Right hindlimb (tissue), 1 donor: Measurements from ENCODE around the gene C3.
"Not testable (repeated sequence)": the region's sequence is repeated elsewhere in the genome, so short reads cannot be mapped to it uniquely, and the experiment has no call there.

ENCODE experiments used
- DNase-seq: peaks from one replicate; pipeline ENCODE4 v3.0.0-alpha.2; 2018

C3 gene

DNA sequence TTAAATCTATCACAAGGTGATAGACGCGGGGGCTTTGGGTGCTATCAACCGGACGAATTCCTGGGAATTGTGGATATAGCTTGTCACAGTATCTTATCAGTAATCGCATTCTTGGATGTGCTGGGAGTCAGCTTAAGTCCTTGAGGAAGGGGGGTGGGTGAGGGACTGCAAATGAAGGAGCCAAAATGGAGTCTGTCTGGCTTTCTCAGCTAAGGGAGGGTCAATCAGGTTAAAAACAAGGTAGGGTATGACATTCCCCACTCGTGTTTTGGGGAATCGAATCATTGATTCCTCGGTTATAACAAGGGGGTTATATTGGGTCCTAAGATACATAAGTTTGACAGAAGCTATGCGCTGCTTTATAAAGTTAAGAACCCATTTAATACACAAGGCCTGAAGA is 64.1 kb downstream of the C3 start:
- DNase-seq, result not testable (repeated sequence)

DNA sequence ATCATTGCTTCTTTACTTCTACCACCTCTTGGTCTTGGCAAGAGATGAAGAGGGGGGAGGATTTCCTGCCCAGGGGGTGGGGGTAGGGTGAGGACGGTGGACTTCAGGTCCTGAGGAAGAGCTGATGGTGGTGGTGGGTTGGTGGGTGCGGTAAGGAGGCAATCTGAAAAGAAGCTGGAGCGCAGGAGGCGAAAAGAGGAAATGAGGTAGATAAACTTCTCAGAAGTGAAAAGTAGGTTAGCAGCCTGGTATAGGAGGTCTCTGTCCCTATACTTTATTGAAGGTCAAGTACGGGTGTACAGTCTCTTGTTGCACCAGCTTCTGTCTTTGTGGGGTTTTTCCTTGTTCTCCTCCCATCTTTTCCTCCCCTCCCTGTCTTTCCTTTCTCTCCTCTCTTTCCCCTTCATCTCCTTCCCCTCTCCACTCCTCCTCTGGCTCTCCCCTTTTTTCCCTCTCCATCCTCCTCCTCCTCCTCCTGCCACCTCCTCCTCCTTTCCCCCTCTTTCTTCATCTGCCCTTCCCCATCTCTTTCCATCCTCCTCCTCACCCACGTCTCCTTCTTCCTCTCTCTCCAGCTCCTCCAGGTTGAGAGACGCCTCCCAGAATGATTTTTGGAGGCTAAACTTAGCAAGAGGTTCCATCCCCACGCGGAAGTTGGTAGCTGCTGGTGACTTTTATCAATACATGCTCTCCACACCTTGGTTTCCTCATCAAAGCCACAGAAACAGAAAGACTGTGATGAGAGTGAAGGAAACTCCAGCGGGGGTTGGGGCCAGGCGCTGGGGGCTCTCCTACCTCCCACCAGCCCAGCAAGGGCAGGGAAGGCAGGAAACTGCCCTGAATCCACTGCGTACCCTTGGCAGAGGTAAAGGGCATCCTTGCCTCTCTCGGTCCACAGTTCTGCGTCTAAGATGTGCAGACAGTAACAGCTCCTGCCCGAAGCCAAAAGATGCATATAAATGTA is 65.8 kb downstream of the C3 start:
- no peak for DNase-seq

DNA sequence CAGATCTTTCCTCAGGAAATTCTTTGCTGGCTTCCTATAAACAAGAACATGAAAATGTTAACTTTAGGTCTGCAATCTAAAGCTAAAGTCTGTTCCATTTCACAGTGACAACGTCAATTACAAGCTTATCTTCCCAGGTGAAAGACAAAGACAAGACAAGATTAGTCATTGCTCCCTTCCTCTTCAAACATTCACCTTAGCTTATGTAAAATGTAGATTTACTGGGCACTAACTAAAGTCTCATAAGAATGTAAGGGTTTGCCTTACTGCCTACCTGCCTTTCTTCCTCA is 67.7 kb downstream of the C3 start:
- no peak for DNase-seq

DNA sequence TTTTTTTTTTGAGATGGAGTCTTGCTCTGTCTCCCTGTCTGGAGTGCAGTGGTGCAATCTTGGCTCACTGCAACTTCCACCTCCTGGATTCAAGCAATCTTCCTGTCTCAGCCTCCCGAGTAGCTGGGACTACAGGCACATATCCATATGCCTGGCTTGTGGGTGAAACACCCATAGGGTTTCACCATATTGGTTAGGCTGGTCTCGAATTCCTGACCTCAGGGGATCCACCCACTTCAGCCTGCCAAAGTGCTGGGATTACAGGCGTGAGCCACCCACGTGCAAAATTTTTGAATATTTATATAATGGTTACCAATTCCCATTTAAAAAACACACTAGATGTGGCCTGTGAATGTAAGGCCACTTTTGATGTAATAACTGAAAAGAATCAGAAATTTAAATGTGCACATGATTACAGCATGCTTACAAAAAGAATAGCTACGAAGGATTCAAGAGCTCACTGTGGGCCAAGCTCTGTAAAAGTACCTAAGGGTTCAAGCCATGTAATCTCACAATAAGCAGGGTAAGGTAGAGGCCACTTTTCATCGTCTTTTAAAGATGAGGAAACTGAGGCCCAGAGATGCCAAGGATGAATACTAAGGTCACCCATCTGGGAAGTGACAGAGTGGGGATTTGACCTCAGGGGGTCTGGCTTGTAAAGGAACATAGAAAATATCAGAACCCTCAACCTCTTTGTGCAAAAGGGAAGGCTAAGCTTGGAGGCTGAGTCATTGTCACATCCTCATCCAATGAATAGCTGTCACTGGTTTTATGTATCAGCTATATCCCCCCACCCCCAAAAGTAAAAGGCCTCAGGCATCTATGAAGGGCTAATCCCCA is 68.3 kb downstream of the C3 start:
- no peak for DNase-seq

DNA sequence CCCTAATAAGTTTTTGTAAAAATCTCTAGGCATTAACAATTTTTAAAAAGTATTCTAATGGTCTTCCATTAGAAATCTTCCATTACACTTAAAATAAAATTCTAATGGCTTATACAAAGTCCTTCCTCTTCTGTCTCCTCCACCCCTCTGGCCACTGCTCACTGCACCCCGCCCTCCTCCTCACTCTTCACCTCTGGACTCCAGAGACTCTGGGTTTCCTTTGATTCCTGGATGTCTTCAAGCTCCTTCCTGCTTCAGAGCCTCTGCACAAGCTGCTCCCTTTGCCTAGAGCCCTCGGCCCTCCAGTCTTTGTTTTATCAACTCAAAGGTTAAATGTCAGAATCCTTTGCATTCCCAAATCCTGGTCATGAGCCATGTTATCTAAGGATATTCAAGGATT is 71.3 kb downstream of the C3 start:
- DNase-seq, result no peak

DNA sequence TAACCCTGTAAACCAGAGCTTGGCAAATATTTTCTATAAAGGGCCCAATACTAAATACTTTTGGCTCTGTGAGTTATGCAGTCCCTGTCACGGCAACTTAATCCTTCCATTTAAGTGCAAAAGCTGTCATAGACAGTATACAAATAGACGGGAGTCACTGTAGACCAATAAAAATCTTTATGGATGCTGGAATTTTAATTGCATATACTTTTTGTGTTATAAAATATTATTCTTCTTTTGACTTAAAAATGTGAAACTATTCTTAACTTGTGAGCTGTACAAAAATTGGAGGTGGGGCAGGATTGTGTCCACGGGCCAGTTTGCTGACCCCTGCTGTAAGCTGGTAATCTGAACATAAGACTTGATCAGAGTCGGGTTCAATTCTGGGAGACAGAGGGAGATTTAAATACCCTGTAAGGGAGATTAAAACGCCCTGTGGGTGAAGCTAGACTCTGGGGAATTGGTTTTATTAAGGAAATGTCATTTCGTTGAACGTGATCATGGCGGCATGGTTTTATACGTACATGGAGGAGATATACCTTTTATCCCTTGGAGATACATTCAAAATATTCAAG is 72.2 kb downstream of the C3 start:
- no peak for DNase-seq

DNA sequence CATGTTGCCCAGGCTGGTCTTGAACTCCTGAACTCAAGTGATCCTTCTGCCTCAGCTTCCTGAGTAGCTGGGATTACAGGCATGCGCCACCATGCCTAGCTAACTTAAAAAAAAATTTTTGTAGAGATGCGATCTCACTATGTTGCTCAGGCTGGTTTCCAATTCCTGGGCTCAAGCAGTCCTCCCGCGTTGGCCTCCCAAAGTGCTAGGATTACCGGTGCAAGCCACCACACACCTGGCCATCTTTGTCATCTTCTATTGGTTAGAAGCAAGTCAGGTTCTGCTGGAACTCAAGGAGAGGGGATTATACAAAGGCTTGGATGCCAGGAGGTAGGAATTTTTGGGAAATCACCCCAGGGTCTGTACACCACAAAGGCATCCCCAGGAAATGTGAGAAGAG is 75.7 kb downstream of the C3 start:
- no peak for DNase-seq

DNA sequence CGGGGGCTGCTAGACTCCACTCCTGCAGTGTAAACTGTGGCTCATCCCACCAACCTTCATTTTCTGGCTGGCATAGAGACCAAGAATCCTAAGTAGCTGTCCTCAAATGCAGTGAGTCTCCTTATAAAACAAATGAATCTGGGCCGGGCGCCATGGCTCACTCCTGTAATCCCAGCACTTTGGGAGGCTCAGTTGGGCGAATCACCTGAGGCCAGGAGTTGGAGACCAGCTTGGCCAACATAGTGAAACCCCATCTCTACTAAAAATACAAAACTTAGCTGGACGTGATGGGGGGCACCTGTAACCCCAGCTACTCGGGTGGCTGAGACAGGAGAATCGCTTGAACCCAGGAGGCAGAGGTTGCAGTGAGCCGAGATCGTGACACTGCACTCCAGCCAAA is 80.1 kb downstream of the C3 start:
- not testable (repeated sequence) for DNase-seq

DNA sequence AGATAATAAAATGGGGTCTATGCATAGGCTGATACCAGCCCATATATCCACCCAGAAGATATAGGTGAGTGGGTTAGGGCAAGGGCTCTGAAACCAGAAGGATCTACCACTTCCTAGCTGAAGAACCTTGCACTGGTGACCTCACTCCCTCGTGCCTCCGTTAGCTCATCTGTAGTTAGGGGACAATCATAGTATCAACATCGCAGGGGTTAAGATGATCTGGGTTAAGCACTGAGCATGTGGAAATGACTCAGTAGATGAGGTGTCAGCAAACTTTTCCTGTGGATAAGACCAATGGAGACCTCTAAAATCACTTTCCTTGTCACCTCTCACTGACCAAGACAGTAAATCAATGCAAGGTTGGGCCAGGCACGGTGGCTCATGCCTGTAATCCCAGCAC is 81.0 kb downstream of the C3 start:
- no peak for DNase-seq

DNA sequence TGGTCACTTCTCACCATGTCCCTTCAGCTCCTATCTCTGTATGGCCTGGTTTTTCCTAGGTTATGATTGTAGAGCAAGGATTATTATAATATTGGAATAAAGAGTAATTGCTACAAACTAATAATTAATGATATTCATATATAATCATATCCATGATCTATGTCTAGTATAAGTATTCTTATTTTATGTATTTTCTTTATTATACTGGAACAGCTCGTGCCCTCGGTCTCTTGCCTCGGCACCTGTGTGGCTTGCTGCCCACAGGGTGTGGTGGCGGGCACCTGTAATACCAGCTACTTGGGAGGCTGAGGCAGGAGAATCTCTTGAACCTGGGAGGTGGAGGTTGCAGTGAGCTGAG is 87.0 kb downstream of the C3 start:
- not testable (repeated sequence) for DNase-seq

DNA sequence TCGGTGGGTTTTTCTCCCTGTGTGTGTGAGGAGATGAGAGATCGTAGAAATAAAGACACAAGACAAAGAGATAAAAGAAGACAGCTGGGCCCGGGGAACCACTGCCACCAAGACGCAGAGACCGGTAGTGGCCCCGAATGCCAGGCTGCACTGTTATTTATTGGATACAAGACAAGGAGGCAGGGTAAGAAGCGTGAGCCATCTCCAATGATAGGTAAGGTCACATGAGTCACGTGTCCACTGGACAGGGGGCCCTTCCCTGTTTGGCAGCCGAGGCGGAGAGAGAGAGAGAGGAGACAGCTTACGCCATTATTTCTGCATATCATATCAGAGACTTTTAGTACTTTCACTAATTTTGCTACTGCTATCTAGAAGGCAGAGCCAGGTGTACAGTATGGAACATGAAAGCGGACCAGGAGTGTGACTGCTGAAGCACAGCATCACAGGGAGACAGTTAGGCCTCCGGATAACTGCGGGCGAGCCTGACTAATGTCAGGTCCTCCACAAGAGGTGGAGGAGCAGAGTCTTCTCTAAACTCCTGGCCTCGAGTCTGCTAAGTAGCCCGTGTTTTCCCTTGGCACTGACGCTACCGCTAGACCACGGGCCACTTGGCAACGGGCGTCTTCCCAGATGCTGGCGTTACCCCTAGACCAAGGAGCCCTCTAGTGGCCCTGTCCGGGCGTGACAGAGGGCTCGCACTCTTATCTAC is 87.5 kb downstream of the C3 start:
- DNase-seq, result peak; percentile 58

DNA sequence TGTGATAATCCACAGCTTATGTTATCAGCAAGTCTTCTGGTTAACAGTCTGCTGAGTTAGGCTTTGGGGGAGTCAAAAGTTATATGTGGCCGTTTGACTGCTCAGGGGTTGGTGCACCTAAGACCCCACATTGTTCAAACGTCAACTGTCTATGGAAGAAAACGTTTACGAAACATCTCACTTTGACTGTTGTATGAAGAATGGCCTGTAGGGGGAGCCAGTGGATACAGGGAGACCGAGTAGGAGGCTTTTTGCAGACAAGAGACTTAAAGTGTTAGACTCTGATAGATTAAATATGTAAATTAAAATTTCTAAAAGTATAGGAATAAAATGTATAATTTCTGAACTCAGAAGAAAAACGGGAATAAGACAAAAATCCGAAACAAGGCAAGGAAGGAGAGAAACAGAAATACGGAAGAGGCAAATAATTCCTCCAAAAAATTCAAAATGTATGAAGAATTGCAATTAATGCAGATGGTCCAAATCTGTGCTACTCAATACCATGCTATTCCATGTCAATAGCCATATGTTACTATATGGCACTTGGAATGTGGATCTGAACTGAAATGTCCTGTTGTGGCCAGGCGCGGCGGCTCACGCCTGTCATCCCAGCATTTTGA is 88.3 kb downstream of the C3 start:
- peak; percentile 66 for DNase-seq
